SK-N-SH treated with all-trans-retinoic acid at 6 μM for 48 hours (cell line): ENCODE results near the gene CXXC5.

Experiments
- ATAC-seq: fragments of 200-7000 bp; cut with Tn5 transposase; 3 replicates; pipeline ENCODE4 v1.9.1; 2020; ENCODE audit warnings: mild to moderate bottlenecking, moderate library complexity
- BACH2 ChIP-seq: fragments of 250-450 bp; sonication (Bioruptor Pico); IDR thresholded peaks from 2 replicates; pipeline ENCODE4 v1.9.0; 2021; ENCODE audit warnings: mild to moderate bottlenecking, borderline replicate concordance
- CREB5 ChIP-seq: fragments of 250-450 bp; sonication (Bioruptor Pico); IDR thresholded peaks from 2 replicates; pipeline ENCODE4 v1.5.1; 2020; ENCODE audit warnings: low read depth, mild to moderate bottlenecking, moderate library complexity
- CSDC2 ChIP-seq: fragments of 250-450 bp; sonication (Bioruptor Pico); IDR thresholded peaks from 2 replicates; pipeline ENCODE4 v1.5.0; 2020; ENCODE audit warnings: mild to moderate bottlenecking, moderate library complexity
- CSRNP3 ChIP-seq: fragments of 250-450 bp; sonication (Bioruptor Pico); IDR thresholded peaks from 2 replicates; pipeline ENCODE4 v1.5.1; 2021; ENCODE audit warnings: mild to moderate bottlenecking, moderate library complexity
- ESRRG ChIP-seq: fragments of 250-450 bp; sonication (Bioruptor Pico); IDR thresholded peaks from 2 replicates; pipeline ENCODE4 v1.6.1; 2021; ENCODE audit warnings: mild to moderate bottlenecking
- PATZ1 ChIP-seq: fragments of 250-450 bp; sonication (Bioruptor Pico); IDR thresholded peaks from 2 replicates; pipeline ENCODE4 v1.8.0; 2020; ENCODE audit warnings: mild to moderate bottlenecking, moderate library complexity, borderline replicate concordance
- POU6F1 ChIP-seq: fragments of 250-450 bp; sonication (Bioruptor Pico); IDR thresholded peaks from 2 replicates; pipeline ENCODE4 v1.8.0; 2021; ENCODE audit warnings: low read depth, mild to moderate bottlenecking, moderate library complexity, borderline replicate concordance
- RARB ChIP-seq: fragments of 250-450 bp; sonication (Bioruptor Pico); IDR thresholded peaks from 2 replicates; pipeline ENCODE4 v1.8.0; 2021; ENCODE audit warnings: mild to moderate bottlenecking, moderate library complexity
- SNAI2 ChIP-seq: fragments of 250-450 bp; sonication (Bioruptor Pico); IDR thresholded peaks from 2 replicates; pipeline ENCODE4 v1.5.0; 2020; ENCODE audit warnings: mild to moderate bottlenecking, moderate library complexity
- TCF4 ChIP-seq: fragments of 250-450 bp; sonication (Bioruptor Pico); IDR thresholded peaks from 2 replicates; pipeline ENCODE4 v1.8.0; 2021; ENCODE audit warnings: mild to moderate bottlenecking, moderate library complexity, borderline replicate concordance
- TSHZ2 ChIP-seq: fragments of 250-450 bp; sonication (Bioruptor Pico); IDR thresholded peaks from 2 replicates; pipeline ENCODE4 v1.5.0; 2020; ENCODE audit warnings: mild to moderate bottlenecking, moderate library complexity
- ZFP3 ChIP-seq: fragments of 250-450 bp; sonication (Bioruptor Pico); IDR thresholded peaks from 2 replicates; pipeline ENCODE4 v1.5.0; 2020; ENCODE audit warnings: mild to moderate bottlenecking, moderate library complexity
- ZFP30 ChIP-seq: fragments of 450-650 bp; formaldehyde crosslinking; IDR thresholded peaks from 2 replicates; pipeline ENCODE4 v1.5.0; 2022; ENCODE audit warnings: mild to moderate bottlenecking, moderate library complexity
- ZNF70 ChIP-seq: fragments of 450-650 bp; formaldehyde crosslinking; IDR thresholded peaks from 2 replicates; pipeline ENCODE4 v1.5.0; 2020; ENCODE audit warnings: mild to moderate bottlenecking, moderate library complexity
- ZNF8 ChIP-seq: fragments of 450-650 bp; formaldehyde crosslinking; IDR thresholded peaks from 2 replicates; pipeline ENCODE4 v1.5.0; 2020; ENCODE audit warnings: mild to moderate bottlenecking, moderate library complexity

The CXXC5 gene

GRCh38 chr5:139654871-139655491, 6.8 kb downstream of the CXXC5 start:
- TF ChIP-seq PATZ1 (CRISPR knock-in tag) (no peak), SNAI2 (CRISPR knock-in tag) (no peak), TCF4 (CRISPR knock-in tag) (no peak), ZFP3 (CRISPR knock-in tag) (no peak), CSDC2 (CRISPR knock-in tag) (no peak), RARB (no peak), POU6F1 (CRISPR knock-in tag) (no peak)
- ATAC-seq, result no peak

GRCh38 chr5:139655727-139656271, 7.7 kb downstream of the CXXC5 start:
- peak; percentile 14 for ATAC-seq

GRCh38 chr5:139657363-139658321, 9.5 kb downstream of the CXXC5 start:
- ATAC-seq, result no peak; the same call in 2 of the 3 replicates
- TF ChIP-seq ZNF70 (no peak), ESRRG (CRISPR knock-in tag) (no peak), BACH2 (CRISPR knock-in tag) (no peak), CREB5 (CRISPR knock-in tag) (no peak), SNAI2 (CRISPR knock-in tag) (no peak), ZFP30 (CRISPR knock-in tag) (no peak), ZNF8 (no peak), TSHZ2 (CRISPR knock-in tag) (no peak), PATZ1 (CRISPR knock-in tag) (no peak), POU6F1 (CRISPR knock-in tag) (no peak), CSRNP3 (CRISPR knock-in tag) (no peak), ZFP3 (CRISPR knock-in tag) (no peak), TCF4 (CRISPR knock-in tag) (no peak)

More at GRCh38 chr5:139655727-139656271, 7.7 kb downstream of the CXXC5 start:
- 0 out of 2 replicates have a peak, but pooled peaks have one; percentile 22 for TF ChIP-seq ZFP3 (CRISPR knock-in tag)
- no peak for TF ChIP-seq CSDC2 (CRISPR knock-in tag)
- peak; percentile 35; the same call in 1 of the 2 replicates for TF ChIP-seq PATZ1 (CRISPR knock-in tag)
